ENCODE measurements around the gene TRMT61A. TPM values are rescaled to one million over a fixed set of nuclear protein-coding genes. Genes with fewer than 3 reads are reported as not detected.

TRMT61A gene
- polyA plus RNA-seq, 1 of the 3 experiments (the other 2 are of a cell fraction), result 15.8 TPM

DNA sequence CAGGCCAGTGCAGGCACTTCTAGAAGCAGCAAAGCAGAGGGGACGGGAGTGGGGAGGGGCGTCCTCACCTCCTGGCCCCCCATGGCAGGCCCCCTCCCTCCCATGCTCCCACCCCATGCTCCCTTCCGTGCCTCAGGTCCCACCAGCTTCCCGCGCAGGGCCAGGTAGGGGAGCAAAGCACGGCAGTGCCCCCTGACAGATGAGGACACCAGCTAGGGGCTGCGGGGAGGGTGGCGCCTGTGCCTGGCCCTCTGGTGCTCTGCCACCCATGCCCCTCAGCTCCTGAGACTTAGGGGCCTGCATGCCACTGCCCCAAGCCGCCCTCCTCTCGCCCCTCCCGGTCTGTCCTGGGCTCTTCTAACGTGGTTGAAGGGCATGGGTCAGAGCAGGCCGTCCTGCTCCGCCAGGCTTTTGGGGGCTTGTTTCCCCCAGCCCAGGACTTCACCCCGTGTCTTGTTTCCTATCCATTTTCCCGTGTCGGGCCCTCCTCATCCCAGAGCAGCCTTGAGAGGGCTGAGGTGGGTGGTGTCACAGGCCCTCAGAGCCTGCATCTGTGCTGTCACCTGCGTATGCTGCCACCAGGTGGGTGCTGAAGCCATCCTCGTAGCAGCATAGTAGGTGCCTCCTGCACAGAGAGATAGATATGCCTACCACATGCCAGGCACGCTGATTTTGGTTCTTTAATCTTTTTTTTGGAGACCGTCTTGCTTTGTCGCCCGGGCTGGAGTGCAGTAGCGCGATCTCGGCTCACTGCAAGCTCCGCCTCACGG, 10.2 kb downstream of the TRMT61A start:
- H3F3A ChIP-seq (replicated peaks; ENCODE audit: insufficient read depth), result peaks cover 13% of the 10 kb centered on the region
- POLR2A ChIA-PET, result interaction anchor here (0.8 kb wide), 1 partner anchor 17 kb away, joined by 5 read pairs; the partner anchor contains the start of gene CKB
- WGBS (ENCODE audit: low lambda C conversion rate), result 95% methylated on average over 21 of the region's 28 CpGs
- H3K79me2 ChIP-seq (ENCODE audit: insufficient read depth), result no peaks in the 10 kb centered on the region
- no peaks in the 10 kb centered on the region for H4K20me1 ChIP-seq (ENCODE audit: insufficient read depth)
- H3K4me3 ChIP-seq (ENCODE audit: low read depth in 2 of 2, low read length in 1 of 2), result no peak overlapping the region
- H3K9me3 ChIP-seq, result no peaks in the 10 kb centered on the region
- CTCF ChIA-PET, result interaction anchor here (0.8 to 6.5 kb wide), 7 partner anchors 8 to 39 kb away, joined by 3 to 72 read pairs (median 3); partner anchors contain the start of genes CKB and TRMT61A
- peaks cover 0 to 10% of the 10 kb centered on the region in 2 experiments for H3K36me3 ChIP-seq (replicated peaks in 1 of 2; ENCODE audit: control insufficient read depth in 1 of 2, insufficient read depth in 2 of 2, low read length in 1 of 2)
- no peaks in the 10 kb centered on the region for H3K9me2 ChIP-seq
- peaks cover 16 to 40% of the 10 kb centered on the region in 2 experiments; a peak in 3 of 4 replicates for H3K4me1 ChIP-seq (ENCODE audit: control insufficient read depth in 1 of 2, insufficient read depth in 2 of 2, low read depth in 1 of 2, low read length in 1 of 2)
- no peak overlapping the region for H3K4me2 ChIP-seq
- no peak overlapping the region for H3K9ac ChIP-seq
- TF ChIP-seq, protein P1, sequence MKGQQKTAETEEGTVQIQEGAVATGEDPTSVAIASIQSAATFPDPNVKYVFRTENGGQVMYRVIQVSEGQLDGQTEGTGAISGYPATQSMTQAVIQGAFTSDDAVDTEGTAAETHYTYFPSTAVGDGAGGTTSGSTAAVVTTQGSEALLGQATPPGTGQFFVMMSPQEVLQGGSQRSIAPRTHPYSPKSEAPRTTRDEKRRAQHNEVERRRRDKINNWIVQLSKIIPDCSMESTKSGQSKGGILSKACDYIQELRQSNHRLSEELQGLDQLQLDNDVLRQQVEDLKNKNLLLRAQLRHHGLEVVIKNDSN (IDR thresholded peaks at IDR 0.05; ENCODE audit: borderline replicate concordance, low read depth), result no peak
- TF ChIP-seq ZBTB33 (IDR thresholded peaks at IDR 0.05; ENCODE audit: borderline replicate concordance, low read depth), result no peak
- TF ChIP-seq POLR2AphosphoS5 (IDR thresholded peaks at IDR 0.05; ENCODE audit: low read depth, low read length), result peak; percentile 39
- TF ChIP-seq, protein P2, sequence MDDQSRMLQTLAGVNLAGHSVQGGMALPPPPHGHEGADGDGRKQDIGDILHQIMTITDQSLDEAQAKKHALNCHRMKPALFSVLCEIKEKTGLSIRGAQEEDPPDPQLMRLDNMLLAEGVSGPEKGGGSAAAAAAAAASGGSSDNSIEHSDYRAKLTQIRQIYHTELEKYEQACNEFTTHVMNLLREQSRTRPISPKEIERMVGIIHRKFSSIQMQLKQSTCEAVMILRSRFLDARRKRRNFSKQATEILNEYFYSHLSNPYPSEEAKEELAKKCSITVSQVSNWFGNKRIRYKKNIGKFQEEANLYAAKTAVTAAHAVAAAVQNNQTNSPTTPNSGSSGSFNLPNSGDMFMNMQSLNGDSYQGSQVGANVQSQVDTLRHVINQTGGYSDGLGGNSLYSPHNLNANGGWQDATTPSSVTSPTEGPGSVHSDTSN (IDR thresholded peaks at IDR 0.05), result no peak
- no peak for TF ChIP-seq SMC3 (IDR thresholded peaks at IDR 0.05; ENCODE audit: low read depth, low read length)
- TF ChIP-seq JUND (IDR thresholded peaks at IDR 0.05), result no peak
- TF ChIP-seq FOSL2 (IDR thresholded peaks at IDR 0.05; ENCODE audit: borderline replicate concordance, low read depth), result no peak
- no peak overlapping the region for H3K27ac ChIP-seq (ENCODE audit: low read depth in 2 of 2, low read length in 1 of 2)
- no peaks in the 10 kb centered on the region for H3K27me3 ChIP-seq (ENCODE audit: insufficient read depth)
- H2AFZ ChIP-seq (ENCODE audit: low read depth), result no peak overlapping the region
- DNase-seq, result no peak

- TF ChIP-seq SMC3 (IDR thresholded peaks at IDR 0.05; ENCODE audit: low read depth, low read length) (no peak), MXI1 (IDR thresholded peaks at IDR 0.05; ENCODE audit: low read depth, low read length) (0 out of 2 replicates have a peak, but pooled peaks have one; percentile 26), CHD2 (IDR thresholded peaks at IDR 0.05; ENCODE audit: low read length, partially characterized antibody) (no peak), TEAD4 (IDR thresholded peaks at IDR 0.05; ENCODE audit: borderline replicate concordance, insufficient read depth) (no peak), GATA2 (CRISPR knock-in tag; IDR thresholded peaks at IDR 0.05) (no peak), MEF2A (IDR thresholded peaks at IDR 0.05; ENCODE audit: borderline replicate concordance, low read depth) (no peak)
- TF ChIP-seq, protein P3, sequence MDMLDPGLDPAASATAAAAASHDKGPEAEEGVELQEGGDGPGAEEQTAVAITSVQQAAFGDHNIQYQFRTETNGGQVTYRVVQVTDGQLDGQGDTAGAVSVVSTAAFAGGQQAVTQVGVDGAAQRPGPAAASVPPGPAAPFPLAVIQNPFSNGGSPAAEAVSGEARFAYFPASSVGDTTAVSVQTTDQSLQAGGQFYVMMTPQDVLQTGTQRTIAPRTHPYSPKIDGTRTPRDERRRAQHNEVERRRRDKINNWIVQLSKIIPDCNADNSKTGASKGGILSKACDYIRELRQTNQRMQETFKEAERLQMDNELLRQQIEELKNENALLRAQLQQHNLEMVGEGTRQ (IDR thresholded peaks at IDR 0.05; ENCODE audit: borderline replicate concordance, low read depth, low read length), result no peak
- ChIA-PET POLR2A (interaction anchor here (0.8 to 3.9 kb wide), 2 partner anchors 10 to 19 kb away, joined by 3 to 19 read pairs; partner anchors contain the start of gene CKB), CTCF (interaction anchor here (2.6 to 6.5 kb wide), 2 partner anchors 21 to 41 kb away, joined by 15 to 72 read pairs; partner anchors contain the start of gene CKB)
- WGBS (ENCODE audit: low lambda C conversion rate), result 63% methylated on average over 7 of the region's 17 CpGs
- Histone ChIP-seq H3F3A (replicated peaks; ENCODE audit: insufficient read depth) (peaks cover 13% of the 10 kb centered on the region), H3K27ac (ENCODE audit: low read depth in 2 of 2, low read length in 1 of 2) (peak overlapping the region; percentile 50 to 85; a peak in 3 of 4 replicates), H3K9ac (peak overlapping the region; percentile 60; the same call in 1 of the 2 replicates), H3K4me2 (peak overlapping the region; percentile 78), H3K36me3 (replicated peaks in 1 of 2; ENCODE audit: control insufficient read depth in 1 of 2, insufficient read depth in 2 of 2, low read length in 1 of 2) (no peaks in the 10 kb centered on the region), H3K4me3 (ENCODE audit: low read depth in 2 of 2, low read length in 1 of 2) (no peak overlapping the region), H2AFZ (ENCODE audit: low read depth) (no peak overlapping the region), H3K27me3 (ENCODE audit: insufficient read depth) (no peaks in the 10 kb centered on the region), H3K79me2 (ENCODE audit: insufficient read depth) (no peaks in the 10 kb centered on the region), H3K9me3 (no peaks in the 10 kb centered on the region), H3K9me2 (no peaks in the 10 kb centered on the region), H3K4me1 (ENCODE audit: control insufficient read depth in 1 of 2, insufficient read depth in 2 of 2, low read depth in 1 of 2, low read length in 1 of 2) (peaks cover 16 to 40% of the 10 kb centered on the region in 2 experiments; a peak in 3 of 4 replicates), H4K20me1 (ENCODE audit: insufficient read depth) (peaks cover under 1% of the 10 kb centered on the region; the same call in 1 of the 2 replicates)
- peak; percentile 64 for DNase-seq
Observed at GRCh38 chr14:103540821-103541708, 12.1 kb downstream of the TRMT61A start.

Measured in SK-N-SH (cell line).